GM12875 (cell line): ENCODE measurements around the gene NRG3.

ENCODE experiments used
- H3K4me3 ChIP-seq: one replicate; pipeline ENCODE4 v1.5.1; 2011; ENCODE audit warnings: low read depth, low read length, control low read depth
- TF ChIP-seq, protein P1 (sequence below): IDR thresholded peaks from 2 replicates; pipeline ENCODE4 v1.5.1; 2011; ENCODE audit warnings: low read depth, mild to moderate bottlenecking, control low read depth, inconsistent platforms, low read length, moderate library complexity, borderline replicate concordance; ENCODE audit not compliant: insufficient read depth

NRG3 gene

DNA sequence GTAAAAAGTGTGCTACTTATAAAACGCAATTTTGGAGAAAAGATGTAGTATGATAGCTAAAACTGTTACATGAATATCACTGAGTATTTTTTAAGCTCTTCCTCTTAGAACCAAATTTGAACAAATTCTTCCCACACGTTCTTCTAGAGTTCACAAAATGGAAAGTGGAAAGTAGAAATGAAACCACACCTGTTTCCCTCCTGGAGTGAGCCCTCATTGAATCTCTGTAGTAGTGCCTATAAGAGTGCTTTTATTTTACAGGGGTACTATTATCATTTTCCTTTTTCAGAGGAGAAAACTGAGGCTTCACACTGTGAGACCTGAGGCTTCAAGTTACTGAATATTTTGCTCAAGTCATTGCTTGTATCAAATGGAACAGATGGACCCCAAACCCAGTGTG is 393.0 kb downstream of the NRG3 start:
- TF ChIP-seq, protein P1, sequence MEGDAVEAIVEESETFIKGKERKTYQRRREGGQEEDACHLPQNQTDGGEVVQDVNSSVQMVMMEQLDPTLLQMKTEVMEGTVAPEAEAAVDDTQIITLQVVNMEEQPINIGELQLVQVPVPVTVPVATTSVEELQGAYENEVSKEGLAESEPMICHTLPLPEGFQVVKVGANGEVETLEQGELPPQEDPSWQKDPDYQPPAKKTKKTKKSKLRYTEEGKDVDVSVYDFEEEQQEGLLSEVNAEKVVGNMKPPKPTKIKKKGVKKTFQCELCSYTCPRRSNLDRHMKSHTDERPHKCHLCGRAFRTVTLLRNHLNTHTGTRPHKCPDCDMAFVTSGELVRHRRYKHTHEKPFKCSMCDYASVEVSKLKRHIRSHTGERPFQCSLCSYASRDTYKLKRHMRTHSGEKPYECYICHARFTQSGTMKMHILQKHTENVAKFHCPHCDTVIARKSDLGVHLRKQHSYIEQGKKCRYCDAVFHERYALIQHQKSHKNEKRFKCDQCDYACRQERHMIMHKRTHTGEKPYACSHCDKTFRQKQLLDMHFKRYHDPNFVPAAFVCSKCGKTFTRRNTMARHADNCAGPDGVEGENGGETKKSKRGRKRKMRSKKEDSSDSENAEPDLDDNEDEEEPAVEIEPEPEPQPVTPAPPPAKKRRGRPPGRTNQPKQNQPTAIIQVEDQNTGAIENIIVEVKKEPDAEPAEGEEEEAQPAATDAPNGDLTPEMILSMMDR = no peak
- H3K4me3 ChIP-seq = no peak overlapping the region

DNA sequence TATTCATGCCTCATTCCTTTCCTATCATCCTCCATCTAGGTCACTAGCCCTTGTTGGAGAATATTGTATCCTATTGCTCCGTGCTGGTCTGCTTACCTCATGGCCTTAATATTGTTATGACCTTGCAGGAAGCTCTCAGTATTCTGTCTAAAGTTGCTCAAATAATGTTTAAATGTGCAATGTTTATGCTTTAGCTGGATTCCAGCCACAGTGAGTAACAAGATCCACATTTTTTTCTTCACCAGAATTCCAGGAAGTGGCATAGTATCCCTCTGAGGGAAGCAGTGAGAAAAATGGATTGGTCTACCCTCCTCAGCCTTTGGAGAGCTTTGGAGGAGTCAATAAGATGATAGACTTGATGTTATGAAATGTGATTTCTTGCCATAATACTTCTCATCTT is 402.6 kb downstream of the NRG3 start:
- TF ChIP-seq, protein P1 = no peak
- H3K4me3 ChIP-seq = no peak overlapping the region

- H3K4me3 ChIP-seq = no peak overlapping the region
- TF ChIP-seq, protein P1 = no peak
These were observed 403.6 kb downstream of the NRG3 start for GRCh38 chr10:82278401-82279182.

- TF ChIP-seq, protein P1 = no peak
- H3K4me3 ChIP-seq = no peak overlapping the region
These were observed 407.9 kb downstream of the NRG3 start for GRCh38 chr10:82282782-82283456.

- TF ChIP-seq, protein P1 = no peak
- no peak overlapping the region for H3K4me3 ChIP-seq
These were observed 409.2 kb downstream of the NRG3 start for GRCh38 chr10:82284180-82284579.

DNA sequence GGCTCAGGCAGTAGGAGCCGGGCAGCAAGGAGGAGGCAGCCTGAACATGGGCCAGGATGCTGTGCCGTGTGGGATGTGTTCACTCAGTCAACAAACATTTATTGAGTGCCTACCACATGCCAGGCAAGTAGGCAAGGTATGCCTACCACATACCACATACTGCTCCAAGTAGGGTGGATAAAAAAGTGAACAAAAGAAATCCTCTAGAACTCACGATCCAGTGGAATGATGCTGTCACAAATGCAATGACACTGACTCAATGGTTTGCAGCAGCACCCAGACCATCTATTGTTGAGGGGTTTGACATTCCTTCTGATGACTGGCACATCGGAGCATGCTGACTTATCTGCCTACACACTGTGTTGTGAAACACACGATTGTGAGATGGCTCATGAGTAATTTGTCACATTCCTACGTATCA is 413.5 kb downstream of the NRG3 start:
- H3K4me3 ChIP-seq = no peak overlapping the region
- TF ChIP-seq, protein P1 = no peak

DNA sequence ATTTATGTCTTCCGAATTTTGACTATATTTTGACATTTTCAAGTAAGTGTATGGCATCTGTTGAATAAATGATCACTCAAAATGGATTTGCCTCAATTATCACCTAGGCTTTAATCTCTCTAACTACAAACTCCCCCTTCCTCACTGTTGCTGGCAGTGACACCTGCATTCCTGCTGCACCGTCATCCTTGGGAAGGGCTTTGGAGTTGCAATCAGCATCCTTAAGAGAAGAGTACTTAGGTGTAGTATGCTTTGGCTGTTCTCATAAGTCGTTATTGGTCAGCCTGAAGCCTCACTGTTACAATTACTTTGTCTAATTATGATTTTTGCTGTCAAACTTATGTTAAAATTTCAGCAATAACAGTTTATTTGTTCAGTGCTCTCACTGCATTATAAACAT is 415.0 kb downstream of the NRG3 start:
- H3K4me3 ChIP-seq = no peak overlapping the region
- TF ChIP-seq, protein P1 = no peak
